Activated T-helper 2 cell treated with anti-CD3 and anti-CD28 coated beads, Interferon-gamma antibody, Interleukin-2, Interleukin-4, amounts not matched to agents 10 μg/mL and 5 μg/mL and 100 μg/mL, durations not matched to agents 14 hours and 24 hours and 36 hours (primary cell): ENCODE results near the gene CAPNS2. TPM values are rescaled to one million over a fixed set of nuclear protein-coding genes. Genes with fewer than 3 reads are reported as not detected.

Source experiments
- DNase-seq: peaks from one replicate; pipeline ENCODE4 v3.0.0; 2021; ENCODE audit warnings: low spot score
- H3K27ac Mint-ChIP-seq: one replicate; pipeline ENCODE4 v1.8.0; 2021; ENCODE audit warnings: mixed read lengths
- H3K27me3 Mint-ChIP-seq: one replicate; pipeline ENCODE4 v1.8.0; 2021; ENCODE audit warnings: low read depth, mixed read lengths
- H3K36me3 Mint-ChIP-seq: one replicate; pipeline ENCODE4 v1.8.0; 2021; ENCODE audit warnings: low read depth, mixed read lengths
- H3K4me1 Mint-ChIP-seq: one replicate; pipeline ENCODE4 v1.8.0; 2021; ENCODE audit warnings: low read depth, mixed read lengths
- H3K4me3 Mint-ChIP-seq: one replicate; pipeline ENCODE4 v1.8.0; 2021; ENCODE audit warnings: low read depth, mild to moderate bottlenecking, moderate library complexity, mixed read lengths
- H3K9me3 Mint-ChIP-seq: one replicate; pipeline ENCODE4 v1.8.0; 2021; ENCODE audit warnings: mixed read lengths
- intact Hi-C: fragments of 100-400 bp; cut with micrococcal nuclease; formaldehyde crosslinking; loops from one replicate; pipeline ENCODE4 v1.15.1; 2023
- total RNA-seq: library from RNA; stranded (reverse); gene quantifications from 2 replicates; pipeline ENCODE4 v1.2.3, GENCODE V29; 2022

The CAPNS2 gene
- total RNA-seq, 1 donor from 2014 or later: not detected

GRCh38 chr16:55571191-55571897 is 4.9 kb downstream of the CAPNS2 start:
- Mint-ChIP-seq H3K27me3 (peaks cover 4% of the 10 kb centered on the region), H3K4me1 (no peaks in the 10 kb centered on the region), H3K4me3 (no peak overlapping the region), H3K9me3 (no peaks in the 10 kb centered on the region), H3K36me3 (no peaks in the 10 kb centered on the region), H3K27ac (no peak overlapping the region)
- intact Hi-C loops: no loop called here
- DNase-seq: no peak

GRCh38 chr16:55572439-55572838 is 6.0 kb downstream of the CAPNS2 start:
- H3K9me3 Mint-ChIP-seq: no peaks in the 10 kb centered on the region
- peaks cover 4% of the 10 kb centered on the region for H3K27me3 Mint-ChIP-seq
- no peak for DNase-seq
- H3K4me3 Mint-ChIP-seq: no peak overlapping the region
- H3K4me1 Mint-ChIP-seq: no peaks in the 10 kb centered on the region
- H3K36me3 Mint-ChIP-seq: no peaks in the 10 kb centered on the region
- H3K27ac Mint-ChIP-seq: no peak overlapping the region
- intact Hi-C loops: no loop called here

DNA sequence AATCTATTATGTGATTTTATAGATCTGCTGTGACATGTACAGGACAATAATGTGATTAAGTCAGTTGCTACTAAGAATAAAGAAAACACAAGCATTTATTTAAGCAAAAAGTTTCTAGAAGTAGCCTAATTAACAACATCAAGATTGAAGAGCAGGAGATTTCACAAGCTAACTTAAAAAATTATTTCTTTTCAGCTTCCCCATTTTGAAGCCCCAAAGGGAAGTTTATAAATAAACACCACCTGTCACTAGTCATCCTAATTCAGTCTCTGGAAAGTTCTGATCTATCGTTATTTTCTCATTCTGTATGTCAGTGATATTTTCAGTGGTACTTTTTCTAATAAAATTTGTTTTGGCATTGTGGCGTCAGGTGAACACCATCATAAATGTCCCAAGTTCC is 8.3 kb downstream of the CAPNS2 start:
- intact Hi-C loops: no loop called here
- peaks cover 4% of the 10 kb centered on the region for H3K27me3 Mint-ChIP-seq
- no peak overlapping the region for H3K27ac Mint-ChIP-seq
- H3K9me3 Mint-ChIP-seq: no peaks in the 10 kb centered on the region
- no peaks in the 10 kb centered on the region for H3K36me3 Mint-ChIP-seq
- H3K4me1 Mint-ChIP-seq: no peaks in the 10 kb centered on the region
- DNase-seq: no peak
- H3K4me3 Mint-ChIP-seq: no peak overlapping the region

- Mint-ChIP-seq H3K27me3 (peaks cover 4% of the 10 kb centered on the region), H3K36me3 (no peaks in the 10 kb centered on the region), H3K4me3 (no peak overlapping the region), H3K27ac (no peak overlapping the region), H3K4me1 (no peaks in the 10 kb centered on the region), H3K9me3 (no peaks in the 10 kb centered on the region)
- intact Hi-C loops: no loop called here
- no peak for DNase-seq
Observed at GRCh38 chr16:55575496-55575895, 9.0 kb downstream of the CAPNS2 start.

- Mint-ChIP-seq H3K9me3 (no peaks in the 10 kb centered on the region), H3K27me3 (peaks cover 4% of the 10 kb centered on the region), H3K4me3 (no peak overlapping the region), H3K4me1 (no peaks in the 10 kb centered on the region), H3K27ac (no peak overlapping the region), H3K36me3 (no peaks in the 10 kb centered on the region)
- no peak for DNase-seq
- intact Hi-C loops: no loop called here
Observed at GRCh38 chr16:55576384-55576783, 9.9 kb downstream of the CAPNS2 start.

DNA sequence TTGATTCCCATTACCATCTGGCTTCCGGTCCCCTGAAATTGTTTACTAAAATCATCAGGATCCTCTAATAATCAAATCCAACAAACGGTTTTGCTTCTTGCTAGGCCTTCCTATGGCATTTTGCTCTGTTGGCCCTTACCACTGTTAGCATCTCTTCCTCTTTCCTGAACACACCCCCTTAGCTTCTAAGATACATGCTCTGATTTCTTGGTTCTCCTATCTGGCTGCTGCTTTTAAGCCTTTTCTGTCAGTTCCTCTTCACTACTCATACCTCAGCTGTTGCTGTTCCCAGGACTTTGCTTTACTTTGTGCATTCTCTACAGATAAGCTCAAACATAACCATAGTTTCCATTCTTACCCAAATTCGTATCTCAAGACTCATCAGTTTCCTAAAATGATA is 11.4 kb downstream of the CAPNS2 start:
- intact Hi-C loops: no loop called here
- Mint-ChIP-seq H3K36me3 (no peaks in the 10 kb centered on the region), H3K9me3 (no peaks in the 10 kb centered on the region), H3K27me3 (peaks cover 2% of the 10 kb centered on the region), H3K4me1 (no peaks in the 10 kb centered on the region), H3K27ac (no peak overlapping the region), H3K4me3 (no peak overlapping the region)
- no peak for DNase-seq

- Mint-ChIP-seq H3K36me3 (no peaks in the 10 kb centered on the region), H3K27ac (no peak overlapping the region), H3K27me3 (peaks cover 8% of the 10 kb centered on the region), H3K9me3 (no peaks in the 10 kb centered on the region), H3K4me3 (no peak overlapping the region), H3K4me1 (no peaks in the 10 kb centered on the region)
- DNase-seq: no peak
- intact Hi-C loops: no loop called here
Observed at GRCh38 chr16:55585631-55586030, 19.1 kb downstream of the CAPNS2 start.

GRCh38 chr16:55588799-55589198 is 22.3 kb downstream of the CAPNS2 start:
- intact Hi-C loops: no loop called here
- no peak for DNase-seq
- H3K4me3 Mint-ChIP-seq: no peak overlapping the region
- no peak overlapping the region for H3K27ac Mint-ChIP-seq
- H3K4me1 Mint-ChIP-seq: no peaks in the 10 kb centered on the region
- no peaks in the 10 kb centered on the region for H3K9me3 Mint-ChIP-seq
- H3K27me3 Mint-ChIP-seq: peaks cover 12% of the 10 kb centered on the region
- H3K36me3 Mint-ChIP-seq: no peaks in the 10 kb centered on the region

GRCh38 chr16:55592306-55592705 is 25.8 kb downstream of the CAPNS2 start:
- no peak overlapping the region for H3K27ac Mint-ChIP-seq
- DNase-seq: no peak

GRCh38 chr16:55597928-55598327 is 31.4 kb downstream of the CAPNS2 start:
- H3K4me1 Mint-ChIP-seq: no peaks in the 10 kb centered on the region
- no peaks in the 10 kb centered on the region for H3K9me3 Mint-ChIP-seq
- DNase-seq: no peak
- no peak overlapping the region for H3K4me3 Mint-ChIP-seq
- intact Hi-C loops: no loop called here
- no peak overlapping the region for H3K27ac Mint-ChIP-seq
- H3K27me3 Mint-ChIP-seq: peaks cover 6% of the 10 kb centered on the region
- H3K36me3 Mint-ChIP-seq: no peaks in the 10 kb centered on the region

More at GRCh38 chr16:55592306-55592705, 25.8 kb downstream of the CAPNS2 start:
- intact Hi-C loops: no loop called here
- Mint-ChIP-seq H3K9me3 (no peaks in the 10 kb centered on the region), H3K36me3 (no peaks in the 10 kb centered on the region), H3K4me3 (no peak overlapping the region), H3K4me1 (no peaks in the 10 kb centered on the region), H3K27me3 (peaks cover 11% of the 10 kb centered on the region)

GRCh38 chr16:55605754-55606336 is 39.4 kb downstream of the CAPNS2 start:
- Mint-ChIP-seq H3K4me1 (no peaks in the 10 kb centered on the region), H3K36me3 (no peaks in the 10 kb centered on the region), H3K27me3 (peaks cover 3% of the 10 kb centered on the region), H3K4me3 (no peak overlapping the region), H3K27ac (no peak overlapping the region), H3K9me3 (no peaks in the 10 kb centered on the region)
- no peak for DNase-seq
- intact Hi-C loops: no loop called here

DNA sequence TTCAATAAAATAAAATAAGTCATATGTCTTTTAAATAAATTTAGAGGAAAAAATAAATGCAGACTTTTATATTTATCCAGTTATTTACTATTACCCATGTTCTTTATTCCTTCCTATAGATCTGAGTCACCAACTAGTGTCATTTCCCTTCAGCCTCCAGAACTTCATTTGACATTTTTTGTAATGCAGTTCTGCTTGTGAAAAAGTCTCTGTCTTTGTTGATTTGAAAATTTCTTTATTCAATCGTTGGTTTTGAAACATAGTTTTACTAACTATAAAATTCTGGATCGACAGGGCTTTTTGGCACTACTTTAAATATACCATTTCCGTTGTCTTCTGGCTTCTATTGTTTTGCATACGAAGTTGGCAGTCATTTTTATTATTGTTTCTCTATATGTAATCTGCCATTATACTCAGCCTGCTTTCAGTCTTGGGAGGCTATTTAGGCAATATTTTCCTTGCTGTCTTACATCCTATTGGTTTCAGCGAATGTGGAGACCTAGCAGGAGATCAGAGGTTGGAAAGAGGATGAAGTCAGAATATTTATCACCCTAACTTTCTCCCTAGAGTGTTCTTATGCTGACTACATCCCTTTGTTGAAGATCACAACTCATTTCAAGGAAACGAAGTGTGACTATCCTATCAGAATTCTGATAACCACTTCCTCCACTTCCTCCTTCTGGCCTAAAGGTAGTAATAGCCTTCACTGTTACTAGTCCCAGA is 47.3 kb downstream of the CAPNS2 start:
- Mint-ChIP-seq H3K27ac (no peak overlapping the region), H3K9me3 (no peaks in the 10 kb centered on the region), H3K36me3 (no peaks in the 10 kb centered on the region), H3K27me3 (peaks cover 3% of the 10 kb centered on the region), H3K4me3 (no peak overlapping the region), H3K4me1 (no peaks in the 10 kb centered on the region)
- DNase-seq: no peak
- intact Hi-C loops: no loop called here

DNA sequence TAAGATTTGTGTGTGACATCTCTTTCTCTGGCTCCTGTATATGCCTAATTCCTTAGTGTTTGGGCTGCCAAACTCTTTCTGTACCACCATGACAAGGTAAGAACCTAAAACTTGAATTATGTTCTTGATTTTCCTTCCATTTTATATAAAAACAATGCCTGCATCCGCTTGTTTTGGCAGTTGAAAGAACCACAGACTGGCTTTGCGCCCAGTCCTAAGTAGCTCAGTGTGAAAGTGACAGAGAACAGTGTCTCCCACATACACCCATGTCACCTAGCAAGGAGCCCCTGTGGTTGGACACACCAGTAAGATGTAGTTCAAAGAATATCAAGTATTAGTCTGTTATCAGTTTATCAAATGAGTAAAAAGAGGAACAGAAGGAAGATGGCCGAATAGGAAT is 48.6 kb downstream of the CAPNS2 start:
- Mint-ChIP-seq H3K27me3 (peaks cover 3% of the 10 kb centered on the region), H3K36me3 (no peaks in the 10 kb centered on the region), H3K9me3 (no peaks in the 10 kb centered on the region), H3K4me3 (no peak overlapping the region), H3K27ac (no peak overlapping the region), H3K4me1 (no peaks in the 10 kb centered on the region)
- DNase-seq: no peak
- intact Hi-C loops: no loop called here
